ENCODE results near the gene ITIH5.
"Not testable (repeated sequence)": the region's sequence is repeated elsewhere in the genome, so short reads cannot be mapped to it uniquely, and the experiment has no call there.

Gene ITIH5

DNA sequence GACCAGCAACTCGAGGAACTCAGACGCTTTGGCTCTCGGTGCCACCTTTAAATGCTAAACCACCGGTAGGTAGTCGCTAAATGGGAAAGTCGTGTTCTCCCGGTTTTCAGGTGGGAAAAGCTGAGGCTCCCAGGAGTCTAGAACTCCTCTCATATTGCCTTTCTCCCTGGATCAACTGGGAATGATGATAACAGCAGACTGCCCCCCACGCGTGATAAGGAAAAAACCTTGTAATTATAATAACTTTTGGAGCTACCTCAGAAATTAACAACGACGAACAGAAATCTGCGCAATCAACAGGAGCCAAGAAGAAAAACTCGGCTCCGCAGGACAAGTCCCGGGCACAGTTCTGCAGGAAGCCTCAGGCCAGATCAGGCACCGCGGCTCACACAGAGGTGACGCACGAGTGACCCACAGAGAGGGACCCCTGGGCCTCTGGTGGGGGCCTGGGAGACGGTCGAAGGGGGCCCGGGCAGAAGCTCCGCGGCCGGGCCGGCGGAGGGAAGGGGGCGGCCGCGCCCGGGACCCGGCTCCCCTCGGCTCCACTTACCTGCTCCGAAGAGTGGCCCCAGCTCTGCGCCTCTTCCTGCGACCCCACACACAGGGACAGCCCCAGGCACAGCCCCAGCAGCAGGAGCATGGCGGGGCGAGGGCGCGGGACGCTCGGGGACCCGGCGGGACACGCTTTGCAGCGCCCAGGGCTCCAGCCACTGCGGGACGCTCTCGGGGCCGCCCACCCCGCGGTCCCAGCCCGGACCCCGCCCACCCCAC is at the start of gene ITIH5:
Gene ITIH5 (minus strand): TSS at position 714 of the 771 bp plus-strand sequence. CDS start 74 bp downstream, at position 640.
- no peak for DNase-seq

GRCh38 chr10:7715515-7715914 is 48.7 kb upstream of the ITIH5 start:
- no peak for DNase-seq

DNA sequence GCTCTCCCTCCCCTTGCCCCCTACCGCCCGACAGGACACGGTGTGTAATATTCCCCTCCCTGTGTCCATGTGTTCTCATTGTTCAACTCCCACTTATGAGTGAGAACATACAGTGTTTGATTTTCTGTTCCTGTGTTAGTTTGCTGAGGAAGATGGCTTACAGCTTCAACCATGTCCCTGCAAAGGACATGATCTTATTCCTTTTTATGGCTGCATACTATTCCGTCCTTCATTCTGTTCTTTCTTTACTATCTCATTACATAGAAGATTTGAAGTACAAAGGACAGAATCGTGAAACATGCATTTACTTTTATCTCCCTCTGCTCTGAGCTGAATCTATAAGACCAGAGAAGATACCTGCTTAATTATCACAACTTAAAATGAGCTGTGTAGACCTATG is 44.3 kb upstream of the ITIH5 start:
- not testable (repeated sequence) for DNase-seq

DNA sequence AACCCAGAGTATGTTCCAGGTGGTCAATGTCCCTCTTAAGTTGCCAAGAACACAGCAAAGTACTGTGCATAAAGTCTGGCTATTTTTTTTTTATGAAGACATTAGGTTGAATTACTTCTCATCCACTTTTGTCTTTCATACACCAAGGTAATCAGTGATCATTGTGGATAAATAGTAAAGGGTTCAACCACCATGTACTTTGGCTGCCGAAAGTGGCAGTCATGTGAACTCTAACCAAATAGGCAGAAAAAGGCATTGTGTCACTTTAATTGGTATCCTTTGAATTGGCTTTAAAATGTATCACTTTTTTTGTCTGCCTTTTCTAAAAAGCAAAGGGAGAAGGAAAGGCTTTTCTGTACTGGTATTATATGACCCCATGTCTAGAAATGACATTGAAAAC is 43.7 kb upstream of the ITIH5 start:
- DNase-seq: no peak

- DNase-seq: no peak
Observed at GRCh38 chr10:7708832-7709231, 42.1 kb upstream of the ITIH5 start.

- DNase-seq: no peak
Observed at GRCh38 chr10:7707858-7708622, 41.3 kb upstream of the ITIH5 start.

GRCh38 chr10:7707102-7707501 is 40.3 kb upstream of the ITIH5 start:
- no peak for DNase-seq

- no peak for DNase-seq
Observed at GRCh38 chr10:7706534-7707073, 39.8 kb upstream of the ITIH5 start.

DNA sequence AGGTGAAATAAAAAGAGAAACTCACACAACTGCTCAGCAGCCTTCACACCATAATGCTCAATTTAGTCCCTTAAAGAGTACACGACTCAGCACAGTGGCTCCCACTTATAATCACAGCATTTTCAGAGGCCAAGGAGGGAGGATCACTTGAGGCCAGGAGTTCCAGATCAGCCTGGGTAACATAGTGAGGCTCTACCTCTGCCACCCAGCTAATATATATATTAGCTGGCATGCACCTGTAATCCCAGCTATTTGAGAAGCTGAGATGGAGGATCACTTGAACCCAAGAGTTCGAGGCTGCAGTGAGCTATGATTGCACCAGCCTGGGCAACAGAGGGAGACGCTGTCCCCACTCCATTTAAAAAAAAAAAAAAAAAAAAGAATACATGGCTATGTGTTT is 38.6 kb upstream of the ITIH5 start:
- DNase-seq: no peak

DNA sequence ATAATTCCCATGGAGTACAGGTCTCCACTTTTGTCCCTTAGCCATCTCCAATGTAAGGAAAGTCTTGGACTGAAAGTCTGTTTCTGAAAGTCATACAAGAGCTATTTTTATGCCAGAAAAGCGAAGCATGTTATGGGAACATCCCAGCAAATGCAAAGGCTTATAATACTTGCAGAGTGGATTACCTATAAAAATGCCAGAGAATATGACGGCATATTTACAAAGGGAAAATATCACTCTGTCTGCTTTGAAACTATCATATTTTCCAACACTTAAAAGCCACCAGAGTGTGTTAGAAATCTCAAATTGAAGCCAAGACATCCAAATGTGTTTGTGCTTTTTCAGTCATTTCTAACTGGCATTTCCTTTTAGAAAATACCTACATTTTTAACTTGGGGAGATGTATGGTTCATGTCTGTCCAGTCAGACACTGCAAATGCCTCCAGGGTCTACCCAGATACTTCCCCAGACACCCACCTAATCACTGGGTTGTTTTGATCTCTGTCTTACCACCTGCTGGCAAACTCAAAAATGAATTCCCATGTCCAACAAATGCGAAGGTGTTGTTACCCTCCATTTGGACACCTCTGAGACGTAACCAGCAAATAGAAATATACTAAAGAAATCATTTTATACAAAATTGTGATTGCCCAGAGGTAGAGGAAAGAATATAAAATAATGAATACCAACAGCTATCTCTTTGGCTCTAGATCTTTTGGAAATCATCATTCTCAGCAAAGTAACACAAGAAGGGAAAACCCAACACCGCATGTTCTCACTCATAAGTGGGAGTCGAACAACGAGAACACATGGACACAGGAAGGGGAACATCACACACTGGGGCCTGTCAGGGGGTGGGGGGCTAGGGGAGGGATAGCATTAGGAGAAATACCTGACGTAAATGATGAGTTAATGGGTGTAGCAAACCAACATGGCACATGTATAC is 37.6 kb upstream of the ITIH5 start:
- no peak for DNase-seq

DNA sequence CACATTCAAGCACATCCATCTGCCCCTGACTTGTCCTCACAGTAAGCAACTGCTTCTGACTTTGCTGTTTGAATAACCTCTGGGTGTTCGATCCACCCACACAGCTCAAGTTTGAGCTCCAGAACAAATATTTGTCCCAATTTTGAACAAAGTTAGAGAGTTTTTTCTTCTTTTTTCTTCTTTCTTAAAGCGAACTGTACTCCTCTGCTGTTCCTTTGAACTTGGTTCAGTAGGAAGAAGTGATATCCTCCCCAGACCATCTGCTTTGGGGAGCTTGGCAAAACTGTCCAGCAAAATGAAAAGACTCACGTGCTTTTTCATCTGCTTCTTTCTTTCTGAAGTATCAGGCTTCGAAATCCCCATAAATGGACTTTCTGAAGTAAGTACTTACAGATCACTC is 36.4 kb upstream of the ITIH5 start, which contains the start of gene ITIH2:
Gene ITIH2 (plus strand): TSS at position 177 of the 400 bp plus-strand sequence. CDS start 119 bp downstream, at position 296.
- DNase-seq: no peak

DNA sequence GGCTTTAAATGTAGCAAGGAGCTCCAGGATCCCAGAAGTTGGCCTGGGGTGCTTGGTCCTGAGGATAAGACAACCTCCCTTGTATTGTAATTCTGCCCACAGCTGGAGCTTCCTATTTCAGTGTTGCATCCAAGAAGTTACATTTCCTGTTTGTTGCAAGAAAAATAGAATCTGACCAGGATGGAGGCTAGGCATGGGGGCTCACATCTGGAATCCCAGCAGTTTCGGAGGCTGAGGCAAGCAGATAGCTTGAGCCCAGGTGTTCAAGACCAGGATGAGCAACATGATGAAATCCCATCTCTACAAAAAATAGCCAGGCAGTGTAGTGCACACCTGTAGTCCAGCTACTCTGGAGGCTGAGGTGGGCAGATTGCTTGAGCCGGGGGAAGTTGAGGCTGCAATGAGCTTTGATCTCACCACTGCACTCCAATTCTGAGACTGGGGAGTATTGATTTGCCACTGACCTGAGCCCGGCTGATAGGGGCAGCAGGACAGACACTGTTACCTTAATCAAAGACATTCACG is 35.6 kb upstream of the ITIH5 start:
- DNase-seq: no peak

- no peak for DNase-seq
Observed at GRCh38 chr10:7701158-7701742, 34.5 kb upstream of the ITIH5 start.

DNA sequence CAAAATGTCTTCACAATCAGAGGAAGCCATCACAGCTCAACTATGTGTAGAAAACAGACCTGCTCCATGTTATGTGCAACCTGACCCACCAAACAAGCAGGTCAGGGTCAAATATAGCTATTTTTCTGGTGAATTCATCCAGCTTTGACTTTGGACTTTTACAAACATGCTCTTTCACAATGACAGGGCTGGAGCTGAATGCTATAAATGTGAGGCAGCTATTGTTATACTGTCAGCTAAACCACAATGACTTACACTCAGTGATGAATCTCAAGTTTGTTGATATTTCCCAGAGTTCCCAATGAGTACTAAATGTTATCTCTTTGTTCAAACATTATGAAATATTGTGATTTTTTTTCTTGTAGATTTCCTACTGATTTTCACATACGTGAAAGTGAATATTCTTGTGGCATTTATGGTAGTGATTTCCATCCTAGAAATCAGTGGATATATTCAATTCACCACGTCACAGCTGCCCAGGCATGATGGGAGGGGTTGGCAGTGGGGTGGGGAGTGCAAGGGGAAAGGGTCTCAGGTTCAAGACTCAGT is 33.9 kb upstream of the ITIH5 start:
- DNase-seq: no peak

GRCh38 chr10:7697426-7697825 is 30.7 kb upstream of the ITIH5 start:
- DNase-seq: no peak

GRCh38 chr10:7696545-7696944 is 29.8 kb upstream of the ITIH5 start:
- no peak for DNase-seq

- not testable (repeated sequence) for DNase-seq
Observed at GRCh38 chr10:7693194-7693593, 26.4 kb upstream of the ITIH5 start.

DNA sequence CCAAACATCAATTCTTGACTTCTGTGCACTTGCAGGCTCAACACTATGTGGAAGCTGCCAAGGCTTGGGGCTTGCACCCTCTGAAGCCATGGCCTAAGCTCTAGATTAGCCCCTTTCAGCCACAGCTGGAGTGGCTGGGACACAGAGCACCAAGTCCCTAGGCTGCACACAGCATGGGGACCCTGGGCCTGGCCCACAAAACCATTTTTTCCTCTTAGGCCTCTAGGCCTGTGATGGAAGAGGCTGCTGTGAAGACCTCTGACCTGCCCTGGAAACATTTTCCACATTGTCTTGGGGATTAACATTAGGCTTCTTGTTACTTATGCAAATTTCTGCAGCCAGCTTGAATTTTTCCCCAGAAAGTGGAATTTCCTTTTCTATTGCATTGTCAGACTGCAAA is 25.6 kb upstream of the ITIH5 start:
- not testable (repeated sequence) for DNase-seq

DNA sequence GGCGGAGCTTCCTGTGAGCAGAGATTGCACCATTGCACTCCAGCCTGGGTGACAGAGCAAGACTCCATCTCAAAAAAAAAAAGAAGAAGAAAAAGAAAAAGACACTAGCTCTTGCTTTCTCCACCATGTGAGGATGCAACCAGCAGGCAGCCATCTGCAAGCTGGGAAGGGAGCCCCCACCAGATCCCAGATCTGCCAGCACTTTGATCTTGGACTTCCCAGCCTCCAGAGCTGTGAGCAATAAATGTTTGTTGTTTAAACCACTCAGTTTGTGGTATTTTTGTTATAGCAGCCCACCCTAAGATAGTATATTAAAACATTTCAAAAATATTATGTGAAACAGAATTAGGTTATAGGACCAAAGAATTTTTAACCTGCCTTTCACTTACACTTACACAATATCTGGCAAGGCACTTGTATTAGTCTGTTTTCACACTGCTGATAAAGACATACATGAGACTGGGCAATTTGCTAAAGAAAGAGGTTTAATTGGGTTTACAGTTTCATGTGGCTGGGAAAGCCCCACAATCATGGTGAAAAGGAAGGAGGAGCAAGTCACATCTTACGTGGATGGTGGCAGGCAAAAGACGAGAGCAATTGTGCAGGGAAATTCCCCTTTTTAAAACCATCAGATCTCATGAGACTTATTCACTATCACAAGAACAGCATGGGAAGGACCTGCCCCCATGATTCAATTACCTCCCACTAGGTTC is 24.3 kb upstream of the ITIH5 start:
- DNase-seq: not testable (repeated sequence)

GRCh38 chr10:7689591-7689990 is 22.8 kb upstream of the ITIH5 start:
- no peak for DNase-seq

All from NCI-H1436 (cell line).